Measurements from ENCODE around the gene APP.
"Not testable (repeated sequence)": the region's sequence is repeated elsewhere in the genome, so short reads cannot be mapped to it uniquely, and the experiment has no call there.

The APP gene

GRCh38 chr21:26140164-26140579 is 30.4 kb downstream of the APP start:
- TF ChIP-seq, protein P1, sequence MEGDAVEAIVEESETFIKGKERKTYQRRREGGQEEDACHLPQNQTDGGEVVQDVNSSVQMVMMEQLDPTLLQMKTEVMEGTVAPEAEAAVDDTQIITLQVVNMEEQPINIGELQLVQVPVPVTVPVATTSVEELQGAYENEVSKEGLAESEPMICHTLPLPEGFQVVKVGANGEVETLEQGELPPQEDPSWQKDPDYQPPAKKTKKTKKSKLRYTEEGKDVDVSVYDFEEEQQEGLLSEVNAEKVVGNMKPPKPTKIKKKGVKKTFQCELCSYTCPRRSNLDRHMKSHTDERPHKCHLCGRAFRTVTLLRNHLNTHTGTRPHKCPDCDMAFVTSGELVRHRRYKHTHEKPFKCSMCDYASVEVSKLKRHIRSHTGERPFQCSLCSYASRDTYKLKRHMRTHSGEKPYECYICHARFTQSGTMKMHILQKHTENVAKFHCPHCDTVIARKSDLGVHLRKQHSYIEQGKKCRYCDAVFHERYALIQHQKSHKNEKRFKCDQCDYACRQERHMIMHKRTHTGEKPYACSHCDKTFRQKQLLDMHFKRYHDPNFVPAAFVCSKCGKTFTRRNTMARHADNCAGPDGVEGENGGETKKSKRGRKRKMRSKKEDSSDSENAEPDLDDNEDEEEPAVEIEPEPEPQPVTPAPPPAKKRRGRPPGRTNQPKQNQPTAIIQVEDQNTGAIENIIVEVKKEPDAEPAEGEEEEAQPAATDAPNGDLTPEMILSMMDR (IDR thresholded peaks at IDR 0.05; ENCODE audit: low read depth, low read length): no peak
- H3K36me3 ChIP-seq: peaks cover 5% of the 10 kb centered on the region

GRCh38 chr21:26138615-26139257 is 31.8 kb downstream of the APP start:
- peaks cover 5% of the 10 kb centered on the region for H3K36me3 ChIP-seq
- no peaks in the 10 kb centered on the region for H3K9me3 ChIP-seq
- peaks cover 15% of the 10 kb centered on the region for H3K4me1 ChIP-seq
- DNase-seq: no peak
- H3K27me3 ChIP-seq: no peaks in the 10 kb centered on the region
- H3K4me3 ChIP-seq (ENCODE audit: low read depth, low read length): no peak overlapping the region
- TF ChIP-seq, protein P1 (IDR thresholded peaks at IDR 0.05; ENCODE audit: low read depth, low read length): no peak

More at GRCh38 chr21:26140164-26140579, 30.4 kb downstream of the APP start:
- Histone ChIP-seq H3K27me3 (no peaks in the 10 kb centered on the region), H3K4me3 (ENCODE audit: low read depth, low read length) (no peak overlapping the region), H3K4me1 (peaks cover 13% of the 10 kb centered on the region), H3K9me3 (no peaks in the 10 kb centered on the region)
- DNase-seq: no peak

- Histone ChIP-seq H3K9me3 (no peaks in the 10 kb centered on the region), H3K4me1 (peaks cover 15% of the 10 kb centered on the region), H3K36me3 (peaks cover 4% of the 10 kb centered on the region), H3K4me3 (ENCODE audit: low read depth, low read length) (no peak overlapping the region), H3K27me3 (no peaks in the 10 kb centered on the region)
- TF ChIP-seq, protein P1 (IDR thresholded peaks at IDR 0.05; ENCODE audit: low read depth, low read length): no peak
- no peak for DNase-seq
These were observed 33.0 kb downstream of the APP start for GRCh38 chr21:26137379-26138060.

DNA sequence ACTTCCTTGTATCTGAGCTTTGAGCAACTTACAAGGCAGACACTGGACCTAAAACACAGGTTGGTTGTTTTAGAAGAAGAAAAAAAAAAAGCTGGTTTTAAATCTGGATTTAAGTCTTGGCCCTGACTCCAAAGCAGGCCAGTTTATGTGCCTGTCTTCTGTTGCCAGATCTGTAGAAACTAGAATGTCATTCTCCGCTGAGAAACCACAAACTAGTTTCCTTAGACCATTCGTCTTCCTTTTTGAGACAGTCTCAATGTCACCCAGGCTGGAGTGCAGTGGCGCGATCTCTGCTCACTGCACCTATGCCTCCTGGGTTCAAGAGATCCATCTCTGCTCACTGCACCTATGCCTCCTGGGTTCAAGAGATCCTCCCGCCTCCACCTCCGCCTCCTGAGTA is 33.9 kb downstream of the APP start:
- no peak for DNase-seq
- peaks cover 15% of the 10 kb centered on the region for H3K4me1 ChIP-seq
- H3K4me3 ChIP-seq (ENCODE audit: low read depth, low read length): no peak overlapping the region
- no peaks in the 10 kb centered on the region for H3K9me3 ChIP-seq
- no peaks in the 10 kb centered on the region for H3K27me3 ChIP-seq
- no peaks in the 10 kb centered on the region; the same call in none of the 2 replicates for H3K36me3 ChIP-seq
- TF ChIP-seq, protein P1 (IDR thresholded peaks at IDR 0.05; ENCODE audit: low read depth, low read length): no peak

- H3K36me3 ChIP-seq: no peaks in the 10 kb centered on the region; the same call in none of the 2 replicates
- DNase-seq: no peak
- H3K4me1 ChIP-seq: peaks cover 9% of the 10 kb centered on the region
- H3K27me3 ChIP-seq: no peaks in the 10 kb centered on the region
- no peaks in the 10 kb centered on the region for H3K9me3 ChIP-seq
- H3K4me3 ChIP-seq (ENCODE audit: low read depth, low read length): no peak overlapping the region
- TF ChIP-seq, protein P1 (IDR thresholded peaks at IDR 0.05; ENCODE audit: low read depth, low read length): no peak
These were observed 35.0 kb downstream of the APP start for GRCh38 chr21:26135520-26135919.

DNA sequence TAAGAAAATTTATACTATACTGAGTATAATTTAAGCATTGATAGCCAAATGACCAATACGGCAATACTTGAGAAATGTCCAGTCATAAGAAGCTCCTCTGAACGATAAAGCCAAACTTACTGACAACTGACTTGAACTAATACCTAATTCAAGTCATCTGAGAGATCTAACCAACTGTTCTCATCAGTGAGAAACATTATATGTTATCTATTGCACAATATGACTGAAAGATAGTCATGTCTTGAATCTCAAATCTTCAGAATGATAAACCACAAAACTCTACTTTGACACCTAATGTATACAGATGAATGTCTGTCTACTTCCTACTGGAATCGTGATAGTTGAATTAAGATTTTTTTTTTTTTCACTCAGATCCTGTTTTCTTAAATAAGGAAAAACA is 39.0 kb downstream of the APP start:
- Histone ChIP-seq H3K36me3 (no peaks in the 10 kb centered on the region; the same call in none of the 2 replicates), H3K4me1 (peaks cover 13% of the 10 kb centered on the region), H3K27me3 (no peaks in the 10 kb centered on the region), H3K9me3 (no peaks in the 10 kb centered on the region), H3K4me3 (ENCODE audit: low read depth, low read length) (no peak overlapping the region)
- TF ChIP-seq, protein P1 (IDR thresholded peaks at IDR 0.05; ENCODE audit: low read depth, low read length): no peak
- no peak for DNase-seq

- H3K27me3 ChIP-seq; H3K4me3 ChIP-seq (ENCODE audit: low read depth, low read length); DNase-seq: not testable (repeated sequence)
These were observed 39.5 kb downstream of the APP start for GRCh38 chr21:26131053-26131452.

More at GRCh38 chr21:26131053-26131452, 39.5 kb downstream of the APP start:
- not testable (repeated sequence) for H3K36me3 ChIP-seq, H3K9me3 ChIP-seq
- peaks cover 18% of the 10 kb centered on the region for H3K4me1 ChIP-seq
